ENCODE measurements around the gene SUCNR1.

GRCh38 chr3:151919446-151919845, 46.0 kb downstream of the SUCNR1 start:
- TF ChIP-seq POLR2A (IDR thresholded peaks at IDR 0.05) (no peak), CTCF (IDR thresholded peaks at IDR 0.05) (no peak), POLR2AphosphoS5 (IDR thresholded peaks at IDR 0.05) (no peak)
